Testis (tissue), 2 donors: Measurements from ENCODE around the gene MGAT5B.
"Not testable (repeated sequence)": the region's sequence is repeated elsewhere in the genome, so short reads cannot be mapped to it uniquely, and the experiment has no call there.

ENCODE experiments used
- CTCF ChIP-seq, 3 experiments: fragments of 450-650 bp in 2 of 3; fragments of 200-600 bp in 1 of 3; sonication (generic) in 1 of 3; IDR thresholded peaks; one replicate each; pipeline ENCODE4 v1.5.1; 2016 to 2019; ENCODE audit warnings: antibody characterized with exemption in 3 of 3, mild to moderate bottlenecking in 2 of 3, moderate library complexity in 1 of 3
- POLR2A ChIP-seq: fragments of 450-650 bp; IDR thresholded peaks from one replicate; pipeline ENCODE4 v1.6.1; 2017; ENCODE audit warnings: antibody characterized with exemption, mild to moderate bottlenecking, moderate library complexity

GRCh38 chr17:76849160-76849559 is 19.0 kb upstream of the MGAT5B start:
- not testable (repeated sequence) for TF ChIP-seq CTCF (IDR thresholded peaks at IDR 0.05); POLR2A
